ENCODE data around the gene SYCE1L.
"Not testable (repeated sequence)": the region's sequence is repeated elsewhere in the genome, so short reads cannot be mapped to it uniquely, and the experiment has no call there.

SYCE1L gene

DNA sequence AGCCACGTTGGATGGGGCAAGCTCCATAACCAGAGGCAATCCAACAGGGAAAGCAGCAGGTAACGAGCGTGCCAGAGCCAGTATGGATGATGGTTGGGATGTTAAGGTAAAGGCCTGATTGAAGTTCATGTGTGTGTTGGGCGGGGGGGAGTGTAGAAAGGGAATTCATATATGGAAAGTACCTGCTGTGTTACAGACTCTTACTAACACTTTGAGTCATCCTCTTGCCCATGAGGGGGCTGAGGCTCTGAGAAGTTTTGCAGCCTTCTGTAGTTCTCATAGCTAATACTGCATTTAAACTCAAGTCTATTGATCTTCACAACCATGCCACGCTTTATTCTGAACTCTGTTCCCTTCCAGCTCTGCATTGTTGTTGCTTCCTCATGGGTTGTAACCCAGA, 28.5 kb downstream of the SYCE1L start:
- no peak for TF ChIP-seq CTCF (IDR thresholded peaks at IDR 0.05; ENCODE audit: low read depth, low read length, missing control alignments)
- DNase-seq (ENCODE audit: low read depth), result no peak
- no peak overlapping the region for H3K4me3 ChIP-seq (ENCODE audit: low read depth, low read length)

DNA sequence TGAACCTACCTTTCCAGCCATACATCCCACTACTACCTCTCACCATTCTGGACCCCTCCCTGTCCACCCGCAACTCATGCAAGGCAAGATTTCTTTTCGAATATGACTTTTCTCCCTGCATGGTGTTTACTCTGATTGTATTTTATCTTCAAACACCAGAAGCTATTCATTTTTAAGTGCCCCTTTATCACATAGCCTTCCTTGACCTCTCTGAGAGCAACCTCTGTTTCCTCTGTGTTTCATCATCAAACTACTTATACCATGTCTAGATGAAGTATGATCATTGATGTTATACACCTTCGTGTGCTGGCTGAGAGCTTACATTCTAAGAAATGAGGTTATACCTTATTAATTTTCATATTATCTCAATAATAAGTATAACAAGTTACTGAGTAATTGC, 31.8 kb downstream of the SYCE1L start:
- no peak for TF ChIP-seq CTCF (IDR thresholded peaks at IDR 0.05; ENCODE audit: low read depth, low read length, missing control alignments)
- H3K4me3 ChIP-seq (ENCODE audit: low read depth, low read length), result no peak overlapping the region
- DNase-seq (ENCODE audit: low read depth), result no peak

GRCh38 chr16:77233799-77234519, 34.8 kb downstream of the SYCE1L start:
- no peak overlapping the region for H3K4me3 ChIP-seq (ENCODE audit: low read depth, low read length)
- no peak for TF ChIP-seq CTCF (IDR thresholded peaks at IDR 0.05; ENCODE audit: low read depth, low read length, missing control alignments)
- DNase-seq (ENCODE audit: low read depth), result no peak

DNA sequence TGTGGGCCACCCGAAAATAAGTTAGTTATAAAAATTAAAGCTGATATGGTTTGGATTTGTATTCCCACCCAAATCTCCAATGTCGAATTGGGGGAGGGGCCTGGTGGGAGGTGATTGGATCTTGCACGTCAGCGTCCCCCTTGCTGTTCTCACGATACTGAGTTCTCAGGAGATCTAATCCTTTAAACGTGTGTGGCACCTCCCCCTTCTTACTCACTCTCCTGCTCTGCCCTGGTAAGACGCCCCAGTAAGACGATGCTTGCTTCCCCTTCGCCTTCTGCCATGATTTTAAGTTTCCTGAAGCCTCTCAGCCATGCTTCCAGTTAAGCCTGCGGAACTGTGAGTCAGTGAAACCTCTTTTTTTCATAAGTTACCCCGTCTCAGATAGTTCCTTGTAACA, 35.4 kb downstream of the SYCE1L start:
- DNase-seq (ENCODE audit: low read depth), result no peak
- TF ChIP-seq CTCF (IDR thresholded peaks at IDR 0.05; ENCODE audit: low read depth, low read length, missing control alignments), result no peak
- H3K4me3 ChIP-seq (ENCODE audit: low read depth, low read length), result no peak overlapping the region

- H3K4me3 ChIP-seq (ENCODE audit: low read depth, low read length), result no peak overlapping the region
- peak; percentile 100 for TF ChIP-seq CTCF (IDR thresholded peaks at IDR 0.05; ENCODE audit: low read depth, low read length, missing control alignments)
- peak; percentile 45 for DNase-seq (ENCODE audit: low read depth)
Measured at GRCh38 chr16:77236063-77236511, 36.9 kb downstream of the SYCE1L start.

GRCh38 chr16:77238593-77238992, 39.4 kb downstream of the SYCE1L start:
- no peak overlapping the region for H3K4me3 ChIP-seq (ENCODE audit: low read depth, low read length)
- TF ChIP-seq CTCF (IDR thresholded peaks at IDR 0.05; ENCODE audit: low read depth, low read length, missing control alignments), result no peak
- no peak for DNase-seq (ENCODE audit: low read depth)

DNA sequence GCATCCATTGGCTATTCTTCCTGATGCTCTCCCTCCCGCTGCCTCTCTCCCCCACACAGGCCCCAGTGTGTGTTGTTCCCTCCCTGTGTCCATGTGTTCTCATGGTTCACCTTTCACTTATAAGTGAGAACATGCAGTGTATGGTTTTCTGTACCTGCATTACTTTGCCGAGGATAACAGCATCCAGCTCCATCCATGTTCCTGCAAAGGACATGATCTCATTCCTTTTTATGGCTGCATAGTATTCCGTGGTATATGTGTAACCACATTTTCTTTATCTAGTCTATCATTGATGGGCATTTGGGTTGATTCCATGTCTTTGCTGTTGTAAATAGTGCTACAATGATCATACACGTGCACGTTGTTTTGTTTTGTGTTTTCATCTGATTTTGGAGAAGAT, 43.3 kb downstream of the SYCE1L start:
- DNase-seq (ENCODE audit: low read depth); H3K4me3 ChIP-seq (ENCODE audit: low read depth, low read length): not testable (repeated sequence)
